CD14-positive monocyte (primary cell): ENCODE measurements around the gene SLC6A12. TPM values are rescaled to one million over a fixed set of nuclear protein-coding genes. Genes with fewer than 3 reads are reported as not detected.

Source experiments
- DNase-seq, 3 donors: peaks; one replicate each; pipeline ENCODE4 v3.0.0-alpha.2; 2011 to 2022
- H2AFZ ChIP-seq: 2 replicates; pipeline ENCODE4 v1.6.0; 2012; ENCODE audit warnings: mild to moderate bottlenecking, low read depth, low read length, inconsistent platforms; ENCODE audit not compliant: insufficient read depth, poor library complexity, severe bottlenecking
- H3K27ac ChIP-seq, 2 donors: 1 replicate in 1 of 2; 2 replicates in 1 of 2; pipeline ENCODE4 v1.5.1; 2012 to 2013; ENCODE audit warnings: low read length in 2 of 2, control low read depth in 1 of 2, inconsistent platforms in 1 of 2, low read depth in 1 of 2, mild to moderate bottlenecking in 1 of 2
- H3K27me3 ChIP-seq, 2 donors: one replicate each; pipeline versions ENCODE4 v1.6.0 to v1.6.1; 2011 to 2013; ENCODE audit warnings: low read length in 2 of 2; ENCODE audit not compliant: control insufficient read depth in 2 of 2, insufficient read depth in 2 of 2
- H3K36me3 ChIP-seq, 2 donors: replicated peaks in 1 of 2; 1 replicate in 1 of 2; 2 replicates in 1 of 2; pipeline versions ENCODE4 v1.5.1 to v1.6.1; 2012 to 2013; ENCODE audit warnings: low read length in 2 of 2, control low read depth in 1 of 2, inconsistent platforms in 1 of 2, mild to moderate bottlenecking in 1 of 2; ENCODE audit not compliant: insufficient read depth in 2 of 2, control insufficient read depth in 1 of 2
- H3K4me1 ChIP-seq, 2 donors: 1 replicate in 1 of 2; 2 replicates in 1 of 2; pipeline versions ENCODE4 v1.5.1 to v1.6.1; 2012 to 2013; ENCODE audit warnings: low read length in 2 of 2, control low read depth in 1 of 2, inconsistent platforms in 1 of 2, mild to moderate bottlenecking in 1 of 2, moderate library complexity in 1 of 2; ENCODE audit not compliant: insufficient read depth in 2 of 2, control insufficient read depth in 1 of 2
- H3K4me2 ChIP-seq: replicated peaks from 2 replicates; pipeline ENCODE3; 2012; ENCODE audit warnings: low read length, moderate library complexity, mild to moderate bottlenecking; ENCODE audit not compliant: poor library complexity, severe bottlenecking; ENCODE audit errors: extremely low read depth
- H3K4me3 ChIP-seq, 3 experiments: fragments of 200-600 bp in 1 of 3; sonication (generic) in 1 of 3; replicated peaks in 1 of 3; 1 replicate in 2 of 3; 2 replicates in 1 of 3; pipeline ENCODE4 v1.5.1; 2011 to 2013; ENCODE audit warnings: low read length in 3 of 3, mild to moderate bottlenecking in 3 of 3, control low read depth in 2 of 3, low read depth in 2 of 3, inconsistent platforms in 1 of 3, moderate library complexity in 1 of 3
- H3K79me2 ChIP-seq: 2 replicates; pipeline ENCODE4 v1.6.0; 2012; ENCODE audit warnings: mild to moderate bottlenecking, control low read depth, inconsistent platforms, low read length, moderate library complexity; ENCODE audit not compliant: insufficient read depth
- H3K9ac ChIP-seq: 2 replicates; pipeline ENCODE4 v1.6.0; 2017; ENCODE audit warnings: low read length, mild to moderate bottlenecking; ENCODE audit not compliant: insufficient read depth, poor library complexity, severe bottlenecking
- H3K9me3 ChIP-seq, 2 donors: replicated peaks in 1 of 2; 1 replicate in 1 of 2; 2 replicates in 1 of 2; pipeline versions ENCODE4 v1.5.1 to v1.6.1; 2012 to 2013; ENCODE audit warnings: low read length in 2 of 2, control low read depth in 1 of 2; ENCODE audit not compliant: control insufficient read depth in 1 of 2, insufficient read depth in 1 of 2
- H4K20me1 ChIP-seq: 2 replicates; pipeline ENCODE4 v1.6.0; 2012; ENCODE audit warnings: mild to moderate bottlenecking, low read length, control low read depth, moderate library complexity; ENCODE audit not compliant: insufficient read depth
- H3K27ac Mint-ChIP-seq, 7 donors: one replicate each; pipeline ENCODE4 v1.8.0; 2020; ENCODE audit warnings: mild to moderate bottlenecking in 7 of 7, mixed read lengths in 7 of 7, moderate library complexity in 6 of 7, inconsistent platforms in 2 of 7
- H3K27me3 Mint-ChIP-seq, 3 donors: one replicate each; pipeline ENCODE4 v1.8.0; 2021 to 2022; ENCODE audit warnings: low read depth in 3 of 3, mild to moderate bottlenecking in 3 of 3, mixed read lengths in 3 of 3, moderate library complexity in 3 of 3, inconsistent platforms in 1 of 3
- H3K36me3 Mint-ChIP-seq, 2 donors: one replicate each; pipeline ENCODE4 v1.8.0; 2020; ENCODE audit warnings: mixed read lengths in 2 of 2, inconsistent platforms in 1 of 2, mild to moderate bottlenecking in 1 of 2
- H3K4me1 Mint-ChIP-seq: one replicate; pipeline ENCODE4 v1.8.0; 2020; ENCODE audit warnings: mild to moderate bottlenecking, mixed read lengths
- H3K4me3 Mint-ChIP-seq, 2 donors: one replicate each; pipeline ENCODE4 v1.8.0; 2020; ENCODE audit warnings: mild to moderate bottlenecking in 2 of 2, mixed read lengths in 2 of 2, moderate library complexity in 1 of 2
- H3K9me3 Mint-ChIP-seq, 7 donors: one replicate each; pipeline ENCODE4 v1.8.0; 2020 to 2022; ENCODE audit warnings: mixed read lengths in 7 of 7, mild to moderate bottlenecking in 6 of 7, moderate library complexity in 6 of 7, inconsistent platforms in 2 of 7
- CTCF ChIP-seq: fragments of 200-600 bp; IDR thresholded peaks from one replicate; pipeline ENCODE4 v1.8.0; 2022; ENCODE audit warnings: antibody characterized with exemption, mild to moderate bottlenecking
- WGBS: methylation state at CpG from one replicate; pipeline ENCODE4 v1.1.5; 2013; ENCODE audit warnings: missing lambda C conversion rate; ENCODE audit not compliant: insufficient coverage; 5-methylcytosine and 5-hydroxymethylcytosine counted together
- intact Hi-C, 2 donors: fragments of 100-400 bp; cut with micrococcal nuclease; formaldehyde crosslinking; loops; one replicate each; pipeline versions ENCODE4 v1.15.0 to v1.15.1; 2023
- polyA plus RNA-seq, 3 donors: library from polyadenylated mRNA; depleted of rRNA in 1 of 3; unstranded in 2 of 3; stranded (reverse) in 1 of 3; fragments of 300-500 nt in 2 of 3; fragments of >200 nt in 1 of 3; fragmentation: Illumina TruSeq in 2 of 3; gene quantifications; 1 replicate in 2 of 3; 2 replicates in 1 of 3; pipeline ENCODE4 v1.2.3, GENCODE V29; 2012 to 2021

The SLC6A12 gene
- polyA plus RNA-seq, 3 donors: 5.7 to 8.3 (median 8.0) TPM

- H3K4me3 Mint-ChIP-seq: peak overlapping the region; percentile 87 to 96
- peak overlapping the region; percentile 93 to 98 (median 97) for H3K27ac Mint-ChIP-seq
- peak overlapping the region; percentile 85 to 93 for H3K27ac ChIP-seq
Measured at GRCh38 chr12:212715-213526, 1.0 kb downstream of the SLC6A12 start.

GRCh38 chr12:212415-212714 lies 1.6 kb downstream of the SLC6A12 start:
- Mint-ChIP-seq H3K4me3 (peak overlapping the region; percentile 87 to 96), H3K27ac (peak overlapping the region; percentile 93 to 98 (median 97)), H3K4me1 (peaks cover 55% of the 10 kb centered on the region), H3K9me3 (no peaks in the 10 kb centered on the region), H3K36me3 (peaks cover 16 to 27% of the 10 kb centered on the region in 2 donors), H3K27me3 (peaks cover 2 to 5% (median 3%) of the 10 kb centered on the region in 3 donors)
- H3K4me3 ChIP-seq: peak overlapping the region; percentile 48 to 81 (median 64)
- peak overlapping the region; percentile 76 for H3K9ac ChIP-seq
- H2AFZ ChIP-seq: peak overlapping the region; percentile 75
- H3K27me3 ChIP-seq: no peaks in the 10 kb centered on the region
- peaks cover 43 to 46% of the 10 kb centered on the region in 2 donors for H3K4me1 ChIP-seq
- H3K9me3 ChIP-seq: no peaks in the 10 kb centered on the region
- no peak for TF ChIP-seq CTCF
- 0% methylated on average over 8 of the region's 8 CpGs for WGBS
- H3K4me2 ChIP-seq: peak overlapping the region; percentile 87
- peaks cover 0 to 16% of the 10 kb centered on the region in 2 donors for H3K36me3 ChIP-seq
- intact Hi-C loops: no loop called here
- H3K27ac ChIP-seq: peak overlapping the region; percentile 85 to 93
- no peaks in the 10 kb centered on the region for H4K20me1 ChIP-seq
- H3K79me2 ChIP-seq: no peaks in the 10 kb centered on the region
- peak; percentile 66 to 69 (median 67) for DNase-seq

More at GRCh38 chr12:212715-213526, 1.0 kb downstream of the SLC6A12 start:
- Histone ChIP-seq H3K4me3 (peak overlapping the region; percentile 48 to 81 (median 64)), H3K36me3 (peaks cover 0 to 16% of the 10 kb centered on the region in 2 donors), H3K27me3 (no peaks in the 10 kb centered on the region), H2AFZ (peak overlapping the region; percentile 75), H3K4me1 (peaks cover 43 to 46% of the 10 kb centered on the region in 2 donors), H3K9ac (peak overlapping the region; percentile 76), H3K79me2 (no peaks in the 10 kb centered on the region), H4K20me1 (no peaks in the 10 kb centered on the region), H3K9me3 (no peaks in the 10 kb centered on the region), H3K4me2 (peak overlapping the region; percentile 87)
- H3K9me3 Mint-ChIP-seq: no peaks in the 10 kb centered on the region
- DNase-seq: peak in 1 of 3 donors; percentile 12
- 34% methylated on average over 14 of the region's 22 CpGs for WGBS
- H3K36me3 Mint-ChIP-seq: peaks cover 16 to 27% of the 10 kb centered on the region in 2 donors
- peaks cover 55% of the 10 kb centered on the region for H3K4me1 Mint-ChIP-seq
- intact Hi-C loops: no loop called here
- H3K27me3 Mint-ChIP-seq: peaks cover 2 to 5% (median 3%) of the 10 kb centered on the region in 3 donors
- no peak for TF ChIP-seq CTCF
